ENCODE results near the gene RNLS. TPM values are rescaled to one million over a fixed set of nuclear protein-coding genes. Genes with fewer than 3 reads are reported as not detected.

RNLS gene
- total RNA-seq, 1 donor from 2014 or later = 7.0 TPM

GRCh38 chr10:88347022-88347421 lies 236.1 kb downstream of the RNLS start:
- Mint-ChIP-seq H3K27ac (peak overlapping the region; percentile 9), H3K27me3 (no peaks in the 10 kb centered on the region), H3K36me3 (no peaks in the 10 kb centered on the region), H3K9me3 (no peaks in the 10 kb centered on the region), H3K4me3 (no peak overlapping the region), H3K4me1 (ENCODE audit: unreplicated experiment) (peaks cover 52% of the 10 kb centered on the region)
- no peak for TF ChIP-seq CTCF (conservative IDR thresholded peaks at IDR 0.05)
- no peak for DNase-seq (ENCODE audit: extremely low spot score, unreplicated experiment)

- Mint-ChIP-seq H3K4me1 (ENCODE audit: unreplicated experiment) (peaks cover 52% of the 10 kb centered on the region), H3K27ac (peak overlapping the region; percentile 9)
These were observed 236.8 kb downstream of the RNLS start for GRCh38 chr10:88346144-88346977.

GRCh38 chr10:88343761-88344484 lies 239.2 kb downstream of the RNLS start:
- no peak for TF ChIP-seq CTCF (conservative IDR thresholded peaks at IDR 0.05)
- Mint-ChIP-seq H3K4me1 (ENCODE audit: unreplicated experiment) (peaks cover 52% of the 10 kb centered on the region), H3K36me3 (no peaks in the 10 kb centered on the region), H3K9me3 (no peaks in the 10 kb centered on the region), H3K4me3 (no peak overlapping the region), H3K27ac (no peak overlapping the region), H3K27me3 (no peaks in the 10 kb centered on the region)
- DNase-seq (ENCODE audit: extremely low spot score, unreplicated experiment) = no peak

More at GRCh38 chr10:88346144-88346977, 236.8 kb downstream of the RNLS start:
- no peak for TF ChIP-seq CTCF (conservative IDR thresholded peaks at IDR 0.05)
- Mint-ChIP-seq H3K9me3 (no peaks in the 10 kb centered on the region), H3K4me3 (peak overlapping the region; percentile 13), H3K36me3 (no peaks in the 10 kb centered on the region), H3K27me3 (no peaks in the 10 kb centered on the region)
- DNase-seq (ENCODE audit: extremely low spot score, unreplicated experiment) = no peak

- Mint-ChIP-seq H3K4me3 (no peak overlapping the region), H3K36me3 (no peaks in the 10 kb centered on the region), H3K27me3 (no peaks in the 10 kb centered on the region), H3K27ac (no peak overlapping the region), H3K4me1 (ENCODE audit: unreplicated experiment) (peaks cover 41% of the 10 kb centered on the region), H3K9me3 (peaks cover 1% of the 10 kb centered on the region)
- no peak for DNase-seq (ENCODE audit: extremely low spot score, unreplicated experiment)
- no peak for TF ChIP-seq CTCF (conservative IDR thresholded peaks at IDR 0.05)
These were observed 240.3 kb downstream of the RNLS start for GRCh38 chr10:88342733-88343310.

GRCh38 chr10:88337134-88337533 lies 246.0 kb downstream of the RNLS start:
- no peak for TF ChIP-seq CTCF (conservative IDR thresholded peaks at IDR 0.05)
- Mint-ChIP-seq H3K4me1 (ENCODE audit: unreplicated experiment) (no peaks in the 10 kb centered on the region), H3K27ac (no peak overlapping the region), H3K36me3 (no peaks in the 10 kb centered on the region), H3K4me3 (no peak overlapping the region), H3K27me3 (no peaks in the 10 kb centered on the region), H3K9me3 (peaks cover 5% of the 10 kb centered on the region)
- DNase-seq (ENCODE audit: extremely low spot score, unreplicated experiment) = no peak

Measured in type B pancreatic cell (in vitro differentiated cells).